Mammary epithelial cell (primary cell): Measurements from ENCODE around the gene PRR15.

Experiments used
- CTCF ChIP-seq, 2 donors: IDR thresholded peaks in 1 of 2; conservative IDR thresholded peaks in 1 of 2; 2 replicates each; pipeline ENCODE4 v1.5.1; 2011 to 2012; ENCODE audit warnings: inconsistent platforms in 2 of 2, low read length in 2 of 2, mild to moderate bottlenecking in 2 of 2, control low read depth in 1 of 2, low read depth in 1 of 2; ENCODE audit not compliant: insufficient read depth in 1 of 2; ENCODE audit errors: extremely low read depth in 1 of 2
- EZH2 ChIP-seq: IDR thresholded peaks from 2 replicates; pipeline ENCODE4 v1.6.1; 2012; ENCODE audit warnings: low read length, inconsistent platforms, borderline replicate concordance

- no peak for TF ChIP-seq CTCF (conservative IDR thresholded peaks at IDR 0.05 in 1 of 2, IDR thresholded peaks at IDR 0.05 in 1 of 2; ENCODE audit: extremely low read depth in 1 of 2, insufficient read depth in 1 of 2, low read depth in 1 of 2, low read length in 2 of 2)
- TF ChIP-seq EZH2 = no peak
These were observed 9.9 kb downstream of the PRR15 start for GRCh38 chr7:29573567-29573966.
